Neural cell (in vitro differentiated cells): Measurements from ENCODE around the gene KLK3.

Source experiments
- EP300 ChIP-seq: fragments of 450-650 bp; conservative IDR thresholded peaks from 2 replicates; pipeline ENCODE4 v1.6.1; 2014; ENCODE audit warnings: antibody characterized with exemption, mild to moderate bottlenecking, moderate library complexity; ENCODE audit not compliant: poor library complexity, severe bottlenecking
- EZH2 ChIP-seq: fragments of 200-600, 300-800 bp; shearing (Covaris generic), sonication (generic); IDR thresholded peaks from 2 replicates; pipeline ENCODE4 v1.6.1; 2014; ENCODE audit warnings: antibody characterized with exemption, low read length, borderline replicate concordance, mild to moderate bottlenecking; ENCODE audit not compliant: insufficient read depth, poor library complexity, severe bottlenecking
- MXI1 ChIP-seq: fragments of 450-650 bp; conservative IDR thresholded peaks from 2 replicates; pipeline ENCODE4 v1.6.1; 2014; ENCODE audit warnings: antibody characterized with exemption, mild to moderate bottlenecking; ENCODE audit not compliant: poor library complexity, severe bottlenecking
- POLR2AphosphoS5 ChIP-seq: IDR thresholded peaks from 2 replicates; pipeline ENCODE4 v1.6.1; 2012
- RAD21 ChIP-seq: fragments of 450-650 bp; conservative IDR thresholded peaks from 2 replicates; pipeline ENCODE4 v1.6.1; 2014; ENCODE audit warnings: antibody characterized with exemption, mild to moderate bottlenecking, moderate library complexity
- SMC3 ChIP-seq: fragments of 450-650 bp; conservative IDR thresholded peaks from 2 replicates; pipeline ENCODE4 v1.6.1; 2014; ENCODE audit warnings: antibody characterized with exemption, mild to moderate bottlenecking, moderate library complexity; ENCODE audit not compliant: poor library complexity
- TAF1 ChIP-seq: IDR thresholded peaks from 2 replicates; pipeline ENCODE4 v1.6.1; 2012; ENCODE audit warnings: low read depth
- TF ChIP-seq, protein P1 (sequence below): fragments of 450-650 bp; IDR thresholded peaks from 2 replicates; pipeline ENCODE4 v1.5.1; 2014; ENCODE audit warnings: antibody characterized with exemption, mild to moderate bottlenecking, moderate library complexity; ENCODE audit not compliant: poor library complexity, severe bottlenecking
- TF ChIP-seq, protein P2 (sequence below): IDR thresholded peaks from 2 replicates; pipeline ENCODE4 v1.6.1; 2012; ENCODE audit warnings: borderline replicate concordance

DNA sequence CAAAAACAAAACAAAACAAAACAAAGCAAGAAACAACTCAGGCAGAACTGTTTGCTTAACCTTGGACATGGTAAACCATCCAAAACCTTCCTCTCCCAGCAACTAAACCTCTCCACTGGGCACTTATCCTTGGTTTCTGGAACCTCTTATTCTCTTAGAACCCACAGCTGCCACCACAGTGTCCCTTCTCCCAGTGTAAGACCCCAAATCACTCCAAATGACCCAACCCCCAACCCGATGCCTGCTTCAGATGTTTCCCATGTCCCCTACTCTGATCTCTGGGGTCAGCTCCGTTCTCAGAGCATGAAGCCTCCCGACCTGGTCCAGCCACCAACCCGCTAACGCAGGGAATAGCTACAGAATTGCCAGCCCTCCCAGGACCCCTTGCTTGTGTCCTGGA, 19.5 kb downstream of the KLK3 start:
- TF ChIP-seq EZH2 (no peak), POLR2AphosphoS5 (no peak), RAD21 (no peak), EP300 (no peak), SMC3 (no peak), MXI1 (no peak), TAF1 (no peak)
- TF ChIP-seq, protein P1, sequence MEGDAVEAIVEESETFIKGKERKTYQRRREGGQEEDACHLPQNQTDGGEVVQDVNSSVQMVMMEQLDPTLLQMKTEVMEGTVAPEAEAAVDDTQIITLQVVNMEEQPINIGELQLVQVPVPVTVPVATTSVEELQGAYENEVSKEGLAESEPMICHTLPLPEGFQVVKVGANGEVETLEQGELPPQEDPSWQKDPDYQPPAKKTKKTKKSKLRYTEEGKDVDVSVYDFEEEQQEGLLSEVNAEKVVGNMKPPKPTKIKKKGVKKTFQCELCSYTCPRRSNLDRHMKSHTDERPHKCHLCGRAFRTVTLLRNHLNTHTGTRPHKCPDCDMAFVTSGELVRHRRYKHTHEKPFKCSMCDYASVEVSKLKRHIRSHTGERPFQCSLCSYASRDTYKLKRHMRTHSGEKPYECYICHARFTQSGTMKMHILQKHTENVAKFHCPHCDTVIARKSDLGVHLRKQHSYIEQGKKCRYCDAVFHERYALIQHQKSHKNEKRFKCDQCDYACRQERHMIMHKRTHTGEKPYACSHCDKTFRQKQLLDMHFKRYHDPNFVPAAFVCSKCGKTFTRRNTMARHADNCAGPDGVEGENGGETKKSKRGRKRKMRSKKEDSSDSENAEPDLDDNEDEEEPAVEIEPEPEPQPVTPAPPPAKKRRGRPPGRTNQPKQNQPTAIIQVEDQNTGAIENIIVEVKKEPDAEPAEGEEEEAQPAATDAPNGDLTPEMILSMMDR, result no peak
- TF ChIP-seq, protein P2, sequence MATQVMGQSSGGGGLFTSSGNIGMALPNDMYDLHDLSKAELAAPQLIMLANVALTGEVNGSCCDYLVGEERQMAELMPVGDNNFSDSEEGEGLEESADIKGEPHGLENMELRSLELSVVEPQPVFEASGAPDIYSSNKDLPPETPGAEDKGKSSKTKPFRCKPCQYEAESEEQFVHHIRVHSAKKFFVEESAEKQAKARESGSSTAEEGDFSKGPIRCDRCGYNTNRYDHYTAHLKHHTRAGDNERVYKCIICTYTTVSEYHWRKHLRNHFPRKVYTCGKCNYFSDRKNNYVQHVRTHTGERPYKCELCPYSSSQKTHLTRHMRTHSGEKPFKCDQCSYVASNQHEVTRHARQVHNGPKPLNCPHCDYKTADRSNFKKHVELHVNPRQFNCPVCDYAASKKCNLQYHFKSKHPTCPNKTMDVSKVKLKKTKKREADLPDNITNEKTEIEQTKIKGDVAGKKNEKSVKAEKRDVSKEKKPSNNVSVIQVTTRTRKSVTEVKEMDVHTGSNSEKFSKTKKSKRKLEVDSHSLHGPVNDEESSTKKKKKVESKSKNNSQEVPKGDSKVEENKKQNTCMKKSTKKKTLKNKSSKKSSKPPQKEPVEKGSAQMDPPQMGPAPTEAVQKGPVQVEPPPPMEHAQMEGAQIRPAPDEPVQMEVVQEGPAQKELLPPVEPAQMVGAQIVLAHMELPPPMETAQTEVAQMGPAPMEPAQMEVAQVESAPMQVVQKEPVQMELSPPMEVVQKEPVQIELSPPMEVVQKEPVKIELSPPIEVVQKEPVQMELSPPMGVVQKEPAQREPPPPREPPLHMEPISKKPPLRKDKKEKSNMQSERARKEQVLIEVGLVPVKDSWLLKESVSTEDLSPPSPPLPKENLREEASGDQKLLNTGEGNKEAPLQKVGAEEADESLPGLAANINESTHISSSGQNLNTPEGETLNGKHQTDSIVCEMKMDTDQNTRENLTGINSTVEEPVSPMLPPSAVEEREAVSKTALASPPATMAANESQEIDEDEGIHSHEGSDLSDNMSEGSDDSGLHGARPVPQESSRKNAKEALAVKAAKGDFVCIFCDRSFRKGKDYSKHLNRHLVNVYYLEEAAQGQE, result no peak
